RPMI7951 (cell line): ENCODE data around the gene IGFBP4. TPM values are rescaled to one million over a fixed set of nuclear protein-coding genes. Genes with fewer than 3 reads are reported as not detected.

Source experiments
- DNase-seq: peaks from one replicate; pipeline ENCODE4 v3.0.0-alpha.2; 2012; ENCODE audit warnings: low read depth
- total RNA-seq: library from RNA; depleted of rRNA; stranded (reverse); fragments of >200 nt; shearing (Covaris generic); gene quantifications from 2 replicates; pipeline ENCODE4 v1.2.3, GENCODE V29; 2014

The IGFBP4 gene
- total RNA-seq, 1 experiment from 2014 or later = 2.3 TPM

DNA sequence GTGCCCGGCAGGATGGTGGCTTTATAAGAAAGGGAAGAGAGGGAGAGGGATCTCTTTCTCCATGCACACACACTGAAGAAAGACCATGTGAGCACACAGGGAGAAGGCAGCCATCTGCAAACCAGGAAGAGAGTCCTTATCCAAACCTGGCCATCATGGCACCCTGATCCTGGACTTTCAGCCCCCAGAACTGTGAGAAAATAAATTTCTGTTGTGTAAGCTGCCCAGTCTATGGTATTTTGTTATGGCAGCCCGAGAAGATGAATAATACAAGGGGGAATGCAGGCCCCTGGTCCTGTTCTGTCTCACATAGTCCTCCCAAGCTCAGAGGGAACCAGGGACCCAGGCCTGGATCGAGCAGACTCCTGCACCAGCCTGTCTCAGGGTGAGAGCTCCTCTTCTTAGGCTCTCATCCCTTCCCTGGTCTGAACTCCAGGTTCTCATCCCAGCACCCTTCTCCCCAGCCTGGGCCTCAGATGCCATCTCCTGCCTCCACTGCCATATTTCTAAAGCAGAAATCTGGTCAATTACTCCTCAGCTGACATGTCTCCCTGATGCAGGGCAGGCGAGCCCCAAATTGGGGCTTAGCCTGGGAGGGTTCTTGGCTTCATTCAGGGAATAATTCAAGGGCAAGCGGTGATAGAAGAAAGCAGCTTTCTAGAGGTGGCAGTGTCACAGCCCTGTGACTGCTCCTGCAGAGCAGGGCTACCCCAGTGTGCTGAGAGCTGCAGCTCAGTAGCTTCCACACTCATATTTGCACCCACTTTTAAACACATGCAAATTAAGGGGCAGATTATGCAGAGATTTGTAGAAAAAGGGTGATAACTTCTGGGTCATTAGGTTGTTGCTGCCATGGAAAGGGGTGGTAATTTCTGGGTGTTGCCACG lies 28.8 kb downstream of the IGFBP4 start:
- DNase-seq = no peak

DNA sequence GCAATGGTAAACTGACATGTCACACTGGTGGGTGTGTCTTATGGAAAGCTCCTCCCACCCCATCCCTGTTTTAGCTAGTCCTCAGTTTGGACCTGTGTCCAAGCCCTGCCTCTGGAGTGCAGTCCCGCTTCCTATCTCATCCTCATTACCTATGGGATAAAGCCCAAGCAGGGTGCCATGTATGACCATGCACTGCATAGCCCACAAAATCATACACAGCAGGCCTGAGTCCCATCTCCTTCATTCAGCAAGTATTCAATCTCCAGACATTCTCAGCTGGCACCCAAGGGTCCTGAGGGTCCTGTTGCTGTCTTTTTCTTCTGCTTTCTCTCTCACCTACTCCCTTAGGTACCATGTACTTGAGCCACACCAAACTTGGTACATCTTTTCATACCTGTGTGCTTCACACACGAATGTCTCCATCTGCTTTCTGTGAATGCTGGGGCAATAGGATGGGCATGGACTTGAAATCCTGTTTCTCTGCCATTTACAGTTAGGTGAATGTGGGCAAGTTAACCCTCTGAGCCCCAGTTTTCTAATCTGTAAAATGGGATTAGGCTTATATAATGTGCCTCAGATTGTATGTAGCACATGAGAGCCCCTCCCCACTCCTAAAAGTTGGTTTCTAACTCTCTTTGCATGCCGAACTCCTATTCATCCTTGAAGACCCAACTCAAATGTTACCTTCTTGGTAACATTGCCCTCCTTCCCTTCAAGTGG lies 29.6 kb downstream of the IGFBP4 start:
- no peak for DNase-seq

DNA sequence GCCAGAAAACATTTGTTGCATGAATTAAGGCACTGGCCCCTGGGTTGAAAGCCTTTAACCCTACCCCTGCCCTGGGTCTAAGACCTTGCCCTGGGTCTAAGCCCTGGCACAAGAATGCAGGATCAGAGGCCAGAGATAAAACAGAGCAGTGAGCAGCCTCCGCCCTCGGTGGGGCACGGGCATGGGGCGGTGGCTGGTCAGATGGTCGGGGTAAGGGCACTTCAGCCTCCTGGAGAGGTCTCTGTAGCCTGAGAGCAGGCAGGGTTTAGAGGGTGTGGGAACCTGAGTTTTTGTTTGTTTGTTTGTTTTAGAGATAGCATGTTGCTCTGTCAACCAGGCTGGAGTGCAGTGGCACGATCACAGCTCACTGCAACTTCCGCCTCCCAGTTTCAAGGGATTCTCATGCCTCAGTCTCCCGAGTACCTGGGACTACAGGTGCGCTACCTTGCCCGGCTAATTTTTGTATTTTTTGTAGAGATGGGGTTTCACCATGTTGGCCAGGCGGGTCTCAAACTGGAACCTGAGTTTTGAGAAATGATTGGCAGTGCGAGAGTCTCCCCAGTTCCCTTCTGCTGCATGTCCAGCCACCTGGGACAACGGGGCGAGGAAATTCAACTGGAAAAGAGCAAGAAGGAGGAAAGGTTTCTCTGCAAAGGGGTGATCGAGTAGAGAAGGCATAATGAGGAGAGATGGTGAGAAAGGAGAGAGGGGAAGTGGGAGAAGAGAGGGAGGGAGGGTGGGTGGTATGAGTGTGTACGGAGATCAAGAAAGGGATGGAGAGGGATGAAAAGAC lies 30.5 kb downstream of the IGFBP4 start:
- DNase-seq = no peak

DNA sequence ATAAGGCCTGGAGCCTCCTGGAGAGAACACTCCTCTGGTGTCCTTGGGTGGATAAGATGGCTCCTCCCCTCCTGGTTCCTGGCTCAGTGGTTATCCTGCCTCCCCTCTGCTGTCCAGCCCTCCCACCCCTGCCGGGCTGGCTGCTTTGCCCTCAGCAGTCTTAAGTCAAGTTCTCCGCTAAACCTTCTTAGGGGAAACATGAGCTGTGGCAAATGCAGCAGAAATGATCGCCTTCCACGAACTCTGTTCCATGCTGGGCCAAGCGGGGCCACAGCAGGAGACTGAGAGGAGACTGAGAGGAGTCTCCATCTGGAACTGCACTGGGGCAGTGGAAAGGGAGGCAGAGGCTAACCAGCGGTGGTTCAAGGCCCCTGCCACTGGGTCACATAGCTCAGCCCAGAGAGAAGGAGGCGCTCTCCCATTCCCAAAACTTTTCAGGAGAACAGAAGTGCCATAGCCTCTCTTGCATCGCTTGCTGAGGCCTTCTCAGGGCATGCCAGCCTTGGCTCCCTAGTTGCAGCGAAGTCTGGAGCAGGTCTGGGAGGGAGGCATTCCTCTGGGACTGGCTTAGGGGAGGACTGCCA lies 31.3 kb downstream of the IGFBP4 start:
- DNase-seq = no peak

DNA sequence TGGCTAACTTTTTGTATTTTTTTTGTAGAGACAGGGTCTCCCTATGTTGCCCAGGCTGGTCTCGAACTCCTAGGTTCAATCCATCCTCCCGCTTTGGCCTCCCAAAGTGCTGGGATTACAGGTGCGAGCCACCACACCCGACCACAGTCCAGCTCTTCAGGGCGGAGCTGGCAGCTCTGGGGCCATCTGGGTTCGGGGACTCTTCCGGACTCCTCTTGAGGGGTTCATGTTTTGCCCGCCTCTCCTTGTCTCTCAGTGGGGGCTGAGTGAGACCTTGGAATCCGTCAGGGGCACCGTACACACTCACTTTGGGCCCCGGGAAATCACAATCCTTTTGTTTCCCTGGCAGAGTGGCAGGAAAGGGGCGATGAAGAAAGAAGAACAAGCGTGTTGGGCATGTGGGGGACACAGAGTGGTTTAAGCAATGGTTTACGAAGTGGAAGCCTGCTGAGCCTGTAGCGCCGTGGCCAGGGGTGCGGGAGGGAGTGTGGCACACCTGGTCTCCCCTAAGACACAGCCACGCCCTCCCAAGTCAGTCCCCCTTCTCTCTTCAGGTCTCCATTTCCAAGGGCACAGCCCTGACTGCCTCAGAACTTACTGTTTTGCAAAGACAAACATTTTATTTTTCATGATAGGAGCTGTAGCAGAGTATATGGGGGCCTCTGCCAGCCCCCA lies 32.1 kb downstream of the IGFBP4 start:
- DNase-seq = no peak

DNA sequence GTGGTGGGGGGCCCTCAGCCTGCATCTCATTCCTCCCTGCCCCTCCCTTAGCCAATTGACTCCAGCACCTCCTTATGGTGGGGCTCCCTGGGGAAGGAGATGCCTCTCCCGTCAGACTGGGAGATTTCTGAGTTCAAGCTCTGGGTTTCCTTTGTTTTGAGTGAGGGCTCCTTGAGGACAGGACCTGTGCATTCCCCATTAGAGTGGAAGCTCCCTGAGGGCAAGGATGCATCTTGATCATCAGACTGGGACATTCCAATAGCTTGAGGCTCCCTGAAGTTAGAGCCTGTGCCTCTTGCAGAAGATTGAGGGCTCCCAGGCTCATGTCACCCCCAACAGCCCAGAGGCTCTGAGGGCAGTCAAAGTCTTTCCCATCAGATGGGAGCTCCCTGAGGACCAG lies 34.5 kb downstream of the IGFBP4 start:
- no peak for DNase-seq

DNA sequence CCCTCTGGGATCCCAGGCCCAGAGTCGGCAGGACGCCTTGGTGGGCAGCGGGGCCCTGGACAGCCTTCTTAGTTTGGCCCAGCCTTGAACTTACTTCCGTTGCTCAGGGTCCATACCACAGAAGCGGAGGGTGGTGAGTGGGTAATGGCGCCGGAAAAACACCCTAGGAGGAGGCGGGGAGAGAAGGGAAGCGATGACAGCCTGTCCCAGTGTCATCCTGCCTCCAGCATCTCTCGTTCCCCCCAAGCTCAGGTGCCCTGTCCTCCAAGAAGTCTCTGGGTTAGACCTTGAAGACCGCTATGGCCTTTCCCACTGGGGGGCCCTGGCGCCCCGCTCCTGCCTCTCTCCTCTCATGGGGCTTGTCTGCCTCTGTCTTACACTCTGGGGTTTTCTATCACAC lies 35.2 kb downstream of the IGFBP4 start:
- DNase-seq = no peak

DNA sequence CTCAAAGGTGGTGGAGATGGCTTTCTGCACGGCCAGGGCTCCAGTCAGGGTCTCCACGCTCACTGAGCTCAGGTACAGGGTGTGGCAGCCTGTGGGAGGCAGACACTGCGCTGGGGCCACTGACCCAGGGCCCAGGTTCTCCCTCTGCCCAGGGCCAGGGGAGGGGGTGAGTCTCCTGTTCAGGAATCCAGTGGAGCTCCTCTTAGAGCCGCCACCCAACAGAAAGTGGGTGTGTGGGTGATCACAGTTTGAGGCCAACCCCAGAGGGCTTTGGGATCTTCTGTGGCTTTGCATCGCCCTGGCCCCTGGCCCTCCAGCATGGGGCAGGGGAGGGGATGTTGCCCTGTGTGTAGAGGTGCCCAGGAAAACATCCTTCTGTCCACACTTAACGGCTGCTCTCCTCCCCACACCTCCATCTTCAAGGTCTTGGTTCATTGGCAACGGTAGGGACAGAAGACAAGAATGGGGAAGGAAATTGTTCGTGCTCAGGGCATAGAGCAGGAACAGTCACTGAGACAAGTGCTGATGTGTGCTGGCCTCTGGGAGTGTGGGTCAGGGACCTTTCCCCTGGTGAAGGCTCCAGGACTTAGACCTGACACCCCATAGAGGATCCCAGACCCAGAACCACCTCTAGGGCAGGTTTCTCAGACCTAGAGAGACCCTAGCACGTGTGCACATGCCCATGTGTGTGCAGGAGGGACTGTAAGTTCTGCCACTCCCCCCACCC lies 36.7 kb downstream of the IGFBP4 start:
- no peak for DNase-seq

DNA sequence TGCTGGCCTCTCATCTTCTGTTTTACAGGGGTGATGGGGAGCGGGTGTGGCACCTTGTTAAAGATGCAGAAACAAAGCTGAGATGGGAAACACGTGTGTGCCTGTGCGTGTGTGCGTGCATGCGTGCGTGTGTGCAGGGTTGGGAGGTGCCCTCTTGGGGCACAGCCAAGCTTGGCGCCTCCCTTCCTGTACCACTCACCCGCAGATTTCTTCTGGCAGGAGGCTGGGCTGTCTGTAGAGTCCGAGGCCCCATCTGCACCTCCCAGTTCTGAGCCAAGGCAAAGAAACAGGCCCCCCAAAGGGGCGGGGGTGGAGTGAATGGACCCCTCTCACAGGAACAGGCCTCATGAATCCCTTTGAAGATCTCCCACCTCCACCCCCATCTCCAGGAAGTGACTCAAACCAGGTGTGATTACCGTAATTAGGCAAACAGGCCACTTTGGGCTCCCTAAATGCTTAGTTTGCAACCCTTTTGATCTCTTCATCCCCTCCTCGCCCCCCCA lies 37.3 kb downstream of the IGFBP4 start:
- DNase-seq = no peak

DNA sequence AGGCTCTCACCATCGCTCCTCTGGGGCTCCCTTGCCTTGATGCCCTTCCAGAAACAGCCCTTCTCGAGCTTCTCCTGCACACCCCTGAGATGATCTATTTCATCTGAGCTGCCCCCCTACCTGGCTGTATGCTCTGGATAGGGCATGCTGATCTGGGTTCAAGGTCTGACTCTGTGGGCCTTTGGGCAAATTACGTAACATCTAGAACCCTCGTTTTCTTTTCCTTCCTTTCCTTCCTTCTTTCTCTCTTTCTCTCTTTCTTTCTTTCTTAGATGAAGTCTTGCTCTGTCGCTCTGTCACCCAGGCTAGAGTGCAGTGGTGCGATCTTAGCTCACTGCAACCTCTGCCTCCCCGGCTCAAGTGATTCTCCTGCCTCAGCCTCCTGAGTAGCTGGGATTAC lies 37.9 kb downstream of the IGFBP4 start:
- DNase-seq = no peak

DNA sequence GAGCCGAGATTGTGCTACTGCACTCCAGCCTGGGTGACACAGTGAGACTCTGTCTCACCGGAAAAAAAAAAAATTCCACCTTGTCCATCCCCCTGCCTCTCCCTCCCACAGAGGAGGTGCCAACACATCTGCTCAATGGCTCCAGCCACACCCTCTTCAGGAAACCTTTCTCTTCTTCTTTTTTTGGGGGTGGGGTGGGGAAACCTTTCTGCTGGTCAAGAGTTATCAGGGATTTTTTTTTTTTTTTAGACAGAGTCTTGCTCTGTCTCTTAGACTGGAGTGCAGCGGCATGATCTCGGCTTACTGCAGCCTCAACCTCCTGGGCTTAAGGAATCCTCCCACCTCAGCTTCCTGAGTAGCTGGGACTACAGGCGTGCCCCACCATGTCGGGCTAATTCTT lies 39.5 kb downstream of the IGFBP4 start:
- no peak for DNase-seq

DNA sequence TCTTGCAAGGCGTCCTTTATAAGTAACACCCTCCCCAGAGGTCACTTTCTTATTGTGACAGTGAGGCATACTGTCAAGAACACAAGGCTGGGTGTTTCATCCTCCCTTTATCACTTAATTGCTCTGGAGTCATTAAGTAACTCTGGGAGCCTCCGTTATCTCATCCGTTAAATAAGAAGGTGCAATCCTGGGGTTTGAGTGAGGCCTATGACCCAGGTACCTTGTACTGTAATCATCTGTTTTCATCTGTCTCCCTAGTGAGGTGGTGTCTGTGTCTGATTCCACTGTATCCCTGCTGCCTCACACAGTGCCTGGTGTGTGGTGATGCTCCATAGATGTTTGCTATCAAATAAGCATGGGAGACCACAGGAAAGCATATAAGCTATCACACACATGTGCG lies 40.4 kb downstream of the IGFBP4 start:
- no peak for DNase-seq

DNA sequence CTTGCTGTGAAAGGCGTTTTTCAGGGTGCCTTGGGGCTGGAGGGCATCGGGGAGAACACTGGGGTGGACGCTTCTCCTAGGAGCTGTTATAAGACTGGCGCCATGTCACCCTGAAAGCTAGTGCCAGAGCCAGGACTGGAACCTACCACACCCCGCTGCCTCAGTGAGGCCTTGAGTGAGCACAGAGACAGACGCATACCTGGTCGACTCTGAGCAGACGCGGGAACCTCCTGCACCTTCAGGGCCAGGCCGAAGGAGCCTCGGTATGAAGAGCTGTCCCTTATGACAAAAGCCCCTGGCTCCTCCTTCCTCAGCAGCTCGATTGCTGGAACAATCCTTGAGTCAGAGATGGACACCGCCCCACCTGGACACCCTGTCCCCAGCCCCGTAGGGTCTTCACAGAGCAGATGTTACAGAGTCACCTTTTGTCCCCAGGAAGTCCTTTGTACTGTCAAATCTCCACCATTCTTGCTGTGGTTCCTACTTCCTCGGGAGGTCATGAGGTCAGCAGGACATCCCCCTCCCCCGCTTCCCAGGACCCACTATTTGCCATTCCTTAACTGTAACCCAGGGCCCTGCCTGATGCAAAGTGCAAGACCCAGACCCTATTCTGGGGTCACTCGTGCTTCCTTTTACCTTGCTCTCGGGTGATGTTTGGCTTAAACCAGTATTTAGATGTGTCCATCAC lies 41.2 kb downstream of the IGFBP4 start:
- DNase-seq = no peak

DNA sequence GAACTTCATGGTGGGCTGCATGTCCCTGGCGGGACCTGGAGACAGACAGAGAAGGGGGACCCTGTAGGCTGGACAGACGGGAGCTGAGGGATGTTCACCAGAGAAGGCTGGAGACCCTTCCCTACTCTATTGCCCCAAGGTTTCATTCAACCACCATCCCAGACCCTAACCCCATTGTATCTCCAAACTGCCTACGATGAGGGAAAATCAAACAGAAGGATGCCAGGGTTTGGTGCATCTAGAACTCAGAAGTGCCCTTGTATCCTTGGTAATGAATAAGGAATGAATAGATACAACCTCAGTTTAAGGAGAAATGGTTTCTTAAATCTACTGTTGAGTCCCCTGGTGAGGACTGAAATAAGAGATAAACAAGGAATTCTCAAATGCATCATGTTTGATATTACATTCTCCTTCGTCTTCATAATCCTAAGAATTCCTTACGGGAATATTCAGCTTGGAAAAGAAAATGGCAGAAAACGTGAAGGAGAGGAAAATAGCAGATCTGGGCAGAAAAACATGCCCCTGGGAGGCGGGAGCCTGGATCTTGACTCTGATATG lies 41.8 kb downstream of the IGFBP4 start:
- DNase-seq = no peak

DNA sequence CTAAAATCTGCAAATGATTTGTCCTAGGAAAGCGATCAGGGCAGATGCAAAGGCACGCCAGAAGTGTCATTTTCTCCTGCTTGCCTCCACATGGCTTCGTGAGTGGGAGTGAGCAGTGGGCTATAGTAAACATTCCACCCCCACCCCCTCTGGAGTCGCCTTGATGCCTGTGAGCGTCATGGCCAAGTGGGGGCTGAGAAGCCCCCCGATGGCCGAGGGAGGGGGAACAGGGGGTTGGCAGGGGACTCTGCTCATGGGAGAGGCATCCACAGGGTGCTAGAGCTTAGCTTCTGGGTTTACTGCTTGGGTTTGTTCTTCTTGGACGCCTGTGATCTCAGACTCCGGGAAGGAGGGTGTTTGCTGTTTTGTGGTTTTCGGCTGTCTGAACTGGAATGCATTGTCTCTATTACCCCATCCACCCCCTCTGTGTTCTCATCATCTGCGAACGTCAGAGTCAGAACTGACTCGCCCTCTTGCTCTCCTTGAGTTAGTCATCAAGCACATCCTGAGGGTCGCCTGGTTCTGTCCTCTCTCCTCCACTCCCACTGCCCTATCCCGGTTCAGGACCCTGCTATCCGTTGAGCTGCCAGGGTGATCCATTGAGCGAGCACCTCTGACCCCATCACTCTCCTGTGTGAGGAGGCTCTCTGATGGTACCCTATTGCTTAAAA lies 42.7 kb downstream of the IGFBP4 start:
- DNase-seq = peak; percentile 92

DNA sequence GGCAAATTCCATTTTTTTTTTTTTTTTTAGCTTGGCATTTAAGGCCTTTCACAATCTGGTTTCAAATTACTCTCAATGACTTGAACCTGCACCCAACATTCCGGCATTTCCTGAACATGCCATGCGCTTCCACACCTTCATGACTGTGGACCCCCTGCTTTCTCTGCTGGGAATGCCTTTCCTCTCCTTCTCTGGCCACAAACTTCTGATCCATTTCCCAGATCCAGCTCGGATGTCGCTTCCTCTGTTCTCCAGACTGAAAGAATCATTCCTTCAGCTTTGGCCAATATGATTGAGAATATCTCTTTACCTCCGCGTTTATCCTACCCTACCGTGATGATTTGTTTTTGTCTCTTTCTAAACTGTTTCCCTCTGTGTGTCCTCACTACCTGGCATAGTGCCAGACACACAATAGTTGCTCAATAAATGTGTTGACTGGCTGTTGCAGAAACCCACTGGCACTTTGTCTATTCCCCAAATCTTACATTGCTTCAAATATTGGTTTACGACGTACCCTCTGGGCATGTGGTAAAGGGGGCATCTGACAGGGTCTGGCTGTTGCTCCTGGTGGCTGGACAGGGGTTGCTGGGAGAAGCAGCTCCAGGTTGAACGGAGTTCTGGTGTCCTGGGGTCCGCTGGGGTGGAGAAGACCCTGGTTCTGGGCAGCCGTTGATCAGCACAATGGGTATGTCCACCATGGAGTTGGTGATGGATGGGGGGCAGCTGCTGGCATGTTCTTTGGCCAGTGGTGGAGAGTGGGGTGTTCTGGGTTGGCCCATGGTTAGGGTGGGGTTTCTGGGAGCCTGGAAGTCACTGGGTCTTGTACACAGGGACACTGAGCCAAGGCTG lies 43.5 kb downstream of the IGFBP4 start:
- peak; percentile 50 for DNase-seq

DNA sequence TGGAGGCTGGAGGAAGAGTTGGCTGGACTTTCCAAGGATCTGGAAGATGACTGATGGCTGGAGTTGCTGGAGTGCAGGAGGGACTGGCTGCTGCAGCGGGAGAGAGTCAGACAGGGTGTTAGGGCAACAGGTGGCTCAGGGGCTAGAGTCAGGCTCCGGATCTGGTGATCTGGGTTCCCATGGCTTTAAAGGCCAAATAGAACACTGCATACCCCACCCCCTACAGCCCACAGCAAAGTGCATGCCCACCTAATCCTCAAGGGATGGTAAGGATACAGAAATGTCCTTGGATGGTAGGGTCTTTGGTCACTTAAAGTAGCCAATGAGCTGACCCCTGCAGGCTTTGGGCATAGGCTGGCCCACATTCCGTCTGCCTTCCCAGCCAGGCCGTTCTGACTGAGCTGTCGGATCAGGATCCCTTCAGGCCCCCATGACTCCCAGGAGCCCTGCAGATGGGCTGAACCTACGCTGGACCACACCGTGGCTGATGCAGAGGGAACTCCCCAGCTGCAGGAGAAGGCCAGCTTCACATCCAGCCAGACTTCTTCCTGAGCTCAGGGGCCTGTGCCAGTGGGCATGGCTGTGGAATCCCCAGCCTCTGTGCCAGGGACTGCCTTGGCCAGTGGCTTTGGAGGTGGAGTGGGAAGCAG lies 44.2 kb downstream of the IGFBP4 start:
- DNase-seq = no peak
